Stimulated activated CD4-positive, alpha-beta T cell treated with anti-CD3 and anti-CD28 coated beads, Interleukin-1b, Interleukin-23, amount 100 ng/mL, for 24 hours (primary cell): Measurements from ENCODE around the gene ZSCAN9.

Source experiments
- DNase-seq, 4 experiments: peaks; one replicate each; pipeline ENCODE4 v3.0.0-alpha.2; 2020; ENCODE audit warnings: low read depth in 4 of 4, low spot score in 1 of 4

The ZSCAN9 gene

DNA sequence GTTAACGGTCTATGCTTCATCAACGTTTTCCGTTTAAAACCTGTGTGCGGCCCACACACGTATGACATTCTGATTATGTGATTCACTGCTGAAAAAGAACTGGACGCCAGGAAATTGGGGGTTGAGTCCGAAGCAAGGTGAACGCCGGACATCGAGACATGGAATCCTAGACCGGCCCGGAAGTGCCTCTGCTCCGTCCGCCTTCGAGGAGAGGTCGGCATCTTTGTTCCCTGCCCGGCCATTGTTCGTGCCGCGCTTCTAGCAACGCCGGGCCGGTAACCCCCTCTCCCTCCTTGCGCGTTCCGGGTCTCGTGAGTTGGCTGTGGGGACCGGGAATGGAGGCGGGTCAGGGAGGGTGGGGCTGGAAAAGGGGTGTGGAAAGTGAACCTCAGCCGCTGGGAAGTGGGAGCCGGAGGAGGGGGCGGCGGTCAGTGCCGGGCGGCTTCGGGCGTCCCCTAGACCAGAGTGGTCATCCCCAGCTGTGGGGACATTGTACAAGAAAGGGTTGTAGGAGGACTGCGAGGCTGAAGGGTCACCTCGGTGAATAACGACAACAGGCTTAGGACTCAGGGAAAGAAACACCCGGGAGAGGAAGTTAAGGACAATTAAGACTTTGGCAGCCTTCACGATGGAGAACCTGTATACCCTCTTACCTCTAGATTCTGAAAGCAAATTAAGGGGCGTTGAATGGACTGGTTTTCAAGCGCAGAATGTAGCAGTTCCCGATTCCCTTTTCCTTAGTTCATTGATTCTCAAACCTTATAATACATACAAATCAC, at the start of gene ZSCAN9:
Gene ZSCAN9 (plus strand): TSS at position 220 of the 779 bp plus-strand sequence. CDS start 1,810 bp downstream, outside the sequence.
- DNase-seq: peak in 2 of 4 experiments; percentile 9 to 20

DNA sequence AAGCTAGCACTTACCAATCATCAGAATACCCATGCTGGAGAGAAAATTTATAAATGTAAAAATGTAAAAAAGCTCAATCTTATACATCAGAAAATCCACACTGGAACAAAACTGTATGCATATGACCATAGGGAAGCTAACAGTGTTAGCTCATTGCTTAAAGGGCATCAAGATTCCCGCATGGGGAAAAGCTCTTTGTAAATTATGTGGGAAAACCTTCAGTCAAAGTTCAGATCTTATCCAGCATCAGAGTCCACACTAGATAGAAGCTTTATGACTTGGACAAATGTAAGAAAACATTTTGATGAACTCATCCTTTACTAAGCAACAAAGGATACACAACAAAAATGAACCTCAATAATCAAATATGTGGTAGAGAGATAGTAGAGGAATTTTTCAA, 48.7 kb upstream of the ZSCAN9 start:
- no peak for DNase-seq

DNA sequence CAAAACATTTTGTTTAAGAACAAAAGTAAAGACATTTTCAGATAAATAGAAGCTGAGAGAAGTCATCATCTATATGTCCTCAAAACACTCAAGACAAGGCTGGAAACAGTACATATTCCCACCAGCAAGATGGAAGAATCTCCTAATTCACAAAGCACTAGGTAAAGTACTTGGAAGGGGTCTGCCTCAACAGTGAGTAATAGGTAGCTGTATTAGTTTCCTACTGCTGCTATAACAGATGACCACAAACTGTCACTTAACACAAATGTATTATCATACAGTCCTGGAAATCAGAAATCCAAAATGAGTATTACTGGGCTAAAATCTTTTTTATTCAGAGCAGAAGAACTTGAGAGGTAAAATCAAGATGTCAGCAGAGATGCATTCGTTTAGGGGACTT, 42.8 kb upstream of the ZSCAN9 start:
- no peak for DNase-seq

DNA sequence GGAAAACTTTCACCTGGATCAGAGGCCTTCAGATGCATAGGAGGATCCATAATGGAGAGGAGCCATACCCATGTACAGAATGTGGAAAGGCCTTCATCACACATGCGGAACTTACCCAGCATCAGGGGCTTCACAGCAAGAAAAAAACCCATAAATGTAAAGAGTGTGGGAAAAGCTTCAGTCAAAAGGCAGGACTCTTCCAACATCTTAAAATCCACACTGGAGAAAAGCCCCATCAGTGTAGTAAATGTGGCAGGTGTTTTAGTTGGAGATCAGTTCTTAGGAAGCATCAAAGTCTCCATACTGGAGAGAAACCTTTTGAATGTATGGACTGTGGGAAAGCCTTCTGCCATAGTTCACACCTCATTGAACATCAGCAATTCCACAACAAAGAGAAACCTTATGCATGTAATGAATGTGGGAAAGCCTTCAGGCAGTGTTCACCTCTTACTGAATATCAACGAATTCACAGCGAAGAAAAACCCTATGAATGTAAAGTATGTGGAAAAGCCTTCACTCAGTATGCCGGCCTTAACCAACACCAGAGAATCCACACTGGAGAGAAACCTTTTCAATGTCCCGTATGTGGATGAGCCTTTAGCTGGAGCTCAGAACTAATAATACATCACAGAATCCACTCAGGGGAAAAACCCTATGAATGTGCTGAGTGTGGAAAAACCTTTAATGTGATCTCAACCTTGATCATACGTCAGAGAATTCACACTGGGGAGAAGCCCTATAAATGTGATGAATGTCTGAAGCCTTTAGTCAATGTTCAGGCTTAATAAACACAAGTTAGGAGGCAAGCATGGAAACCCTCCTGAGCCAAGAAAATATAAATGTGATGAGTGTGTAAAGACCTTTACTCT, 36.7 kb upstream of the ZSCAN9 start:
- DNase-seq: no peak

DNA sequence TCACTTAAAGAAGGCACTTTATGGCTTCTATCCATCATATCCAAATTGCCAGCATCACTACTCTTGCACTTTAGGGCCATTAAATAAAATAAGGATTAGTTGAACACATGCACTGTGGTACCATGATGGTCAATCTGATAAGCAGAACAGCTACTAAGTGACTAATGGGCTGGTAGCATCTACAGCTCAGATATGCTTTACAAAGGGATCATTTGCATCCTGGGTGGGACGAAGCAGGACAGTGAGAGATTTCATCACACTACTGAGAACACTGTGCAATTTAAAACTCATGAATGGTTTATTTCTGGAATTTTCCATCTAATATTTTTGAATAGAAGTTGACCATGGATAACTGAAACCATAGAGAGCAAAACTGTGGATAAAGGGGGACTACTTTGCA, 25.1 kb upstream of the ZSCAN9 start:
- DNase-seq: no peak

DNA sequence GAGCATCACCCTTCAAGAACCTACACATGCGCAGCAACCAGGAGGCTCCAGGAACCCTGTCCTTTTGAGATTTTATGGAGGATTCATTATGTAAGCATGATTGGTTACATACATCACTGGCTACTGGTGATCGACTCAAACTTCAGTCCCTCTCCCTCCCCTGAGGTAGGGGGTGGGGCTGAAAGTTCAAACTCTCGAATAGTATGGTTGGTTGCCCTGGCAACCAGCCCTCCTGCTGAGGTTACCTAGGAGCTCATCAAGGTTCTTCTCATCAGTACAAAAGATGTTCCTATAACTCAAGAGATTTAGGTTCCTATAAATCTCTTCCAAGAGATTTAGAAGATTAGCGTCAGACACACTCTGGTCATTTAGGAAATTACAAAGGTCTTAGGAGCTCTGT, 21.9 kb upstream of the ZSCAN9 start:
- no peak for DNase-seq

DNA sequence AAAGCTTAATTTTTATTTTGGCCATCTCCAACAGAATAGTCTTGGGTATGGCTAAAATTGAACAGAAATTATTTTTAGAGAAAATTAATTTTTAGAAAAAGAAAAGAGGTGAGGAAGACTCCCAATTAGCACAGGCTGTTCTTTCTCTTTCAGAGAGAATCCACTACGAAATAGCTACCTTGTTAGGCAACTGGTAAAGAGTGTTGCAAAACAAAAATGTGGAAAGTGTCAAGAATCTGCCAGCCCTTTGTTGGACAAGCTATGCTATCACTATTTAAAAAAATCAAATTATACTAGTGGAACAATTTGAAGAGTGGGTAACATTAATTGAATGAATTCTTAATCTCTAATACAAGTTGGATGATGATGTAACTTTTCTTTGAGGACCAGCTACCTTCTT, 19.2 kb upstream of the ZSCAN9 start:
- no peak for DNase-seq

DNA sequence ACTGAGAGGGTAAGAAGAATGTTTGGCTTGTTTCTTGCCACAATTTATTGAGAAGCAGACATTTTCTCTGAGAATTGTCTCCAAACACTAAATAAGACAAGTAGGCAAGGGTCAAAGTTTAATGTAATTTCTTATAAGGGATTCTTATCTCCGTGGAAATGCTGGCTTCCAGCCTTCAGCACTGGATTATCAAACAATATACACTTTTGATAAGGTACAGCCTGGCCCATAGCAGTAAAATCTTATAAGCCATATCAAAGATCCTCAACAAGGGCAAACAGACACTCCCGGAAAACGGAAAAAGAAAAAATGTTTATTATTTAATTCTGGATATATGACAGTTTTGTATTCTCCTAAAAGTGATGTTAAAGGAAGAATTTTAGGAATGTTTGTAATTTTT, 18.5 kb upstream of the ZSCAN9 start:
- no peak for DNase-seq

DNA sequence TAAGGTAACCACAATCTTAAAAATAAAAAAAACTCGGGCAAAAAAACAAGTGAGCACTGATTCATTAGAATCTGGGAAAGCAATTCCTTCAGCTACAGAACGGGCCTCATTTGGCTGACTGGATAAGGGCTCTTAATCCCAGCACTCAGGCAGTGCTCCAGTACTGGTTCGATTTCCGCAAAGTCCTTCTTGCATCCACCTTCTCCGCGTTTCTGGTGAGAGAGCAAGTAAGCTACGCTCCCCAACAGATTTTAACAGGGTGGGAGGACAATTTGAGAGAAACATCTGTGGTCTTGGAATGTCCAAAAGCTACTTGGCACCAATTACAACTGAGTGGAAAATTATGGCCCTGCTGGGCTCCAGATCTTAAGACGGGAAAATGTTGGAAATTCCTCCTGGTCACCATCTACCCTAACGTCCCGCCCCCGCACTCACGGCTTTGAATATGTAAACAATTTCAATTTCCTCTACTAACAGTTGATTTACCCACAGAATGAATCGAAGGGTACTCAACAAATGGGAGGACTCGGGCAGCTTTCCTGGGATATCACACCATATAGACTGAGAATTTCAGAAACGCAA, 18.1 kb upstream of the ZSCAN9 start:
- no peak for DNase-seq

DNA sequence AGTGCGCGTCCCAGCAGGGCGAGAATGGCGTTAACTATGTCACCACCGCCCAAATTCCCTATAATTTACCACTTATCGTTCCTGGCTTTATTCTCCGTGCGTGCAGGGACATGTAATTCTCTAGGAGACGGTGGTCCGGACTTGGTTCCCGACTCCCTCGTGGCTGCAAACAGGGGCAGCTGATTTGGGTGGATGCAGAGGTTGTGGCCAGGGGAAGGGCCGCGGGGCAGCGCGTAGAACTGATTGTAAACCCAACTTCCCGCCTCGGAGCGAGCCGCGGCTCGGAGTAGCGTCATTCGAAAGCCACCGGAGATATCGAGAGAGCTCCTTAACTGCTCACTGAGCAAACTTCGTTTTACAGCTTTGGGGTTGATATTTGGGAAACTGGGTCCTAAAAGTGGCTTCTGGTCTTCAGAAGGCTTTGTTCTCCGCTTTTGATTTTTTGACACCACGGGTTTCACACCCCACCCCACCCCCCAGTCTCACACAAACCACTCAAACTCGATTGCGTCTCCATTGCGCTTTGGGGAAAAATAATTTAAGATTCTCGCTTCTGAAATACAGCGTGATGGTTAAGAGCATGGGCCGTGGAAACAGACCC, 17.5 kb upstream of the ZSCAN9 start:
- no peak for DNase-seq

DNA sequence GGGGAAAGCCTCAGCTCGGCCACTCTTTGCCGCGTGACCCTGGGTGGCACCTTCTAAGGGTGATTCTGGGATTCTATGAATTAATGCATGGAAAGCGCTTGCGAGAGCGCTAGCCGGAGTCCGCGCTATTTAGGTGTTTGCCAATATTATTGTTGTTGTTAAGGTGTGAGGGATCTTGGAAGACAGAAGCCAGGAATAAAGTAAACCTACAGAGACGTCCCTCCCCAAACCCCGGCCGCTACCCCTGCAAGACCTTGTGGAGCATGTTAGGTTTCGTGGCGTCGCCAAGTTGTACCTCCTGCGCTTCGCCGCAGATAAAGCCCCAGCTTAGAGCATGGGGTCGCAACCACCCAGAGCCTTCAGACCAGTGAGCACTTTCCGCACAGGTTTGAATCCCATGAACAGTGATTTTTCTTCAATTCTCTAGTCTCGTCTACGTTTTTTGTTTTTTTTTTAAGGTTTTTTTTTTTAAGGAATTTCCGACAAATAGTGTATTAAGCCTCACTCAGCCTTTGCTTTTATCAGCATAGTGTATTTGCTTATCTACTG, 16.9 kb upstream of the ZSCAN9 start:
- no peak for DNase-seq

DNA sequence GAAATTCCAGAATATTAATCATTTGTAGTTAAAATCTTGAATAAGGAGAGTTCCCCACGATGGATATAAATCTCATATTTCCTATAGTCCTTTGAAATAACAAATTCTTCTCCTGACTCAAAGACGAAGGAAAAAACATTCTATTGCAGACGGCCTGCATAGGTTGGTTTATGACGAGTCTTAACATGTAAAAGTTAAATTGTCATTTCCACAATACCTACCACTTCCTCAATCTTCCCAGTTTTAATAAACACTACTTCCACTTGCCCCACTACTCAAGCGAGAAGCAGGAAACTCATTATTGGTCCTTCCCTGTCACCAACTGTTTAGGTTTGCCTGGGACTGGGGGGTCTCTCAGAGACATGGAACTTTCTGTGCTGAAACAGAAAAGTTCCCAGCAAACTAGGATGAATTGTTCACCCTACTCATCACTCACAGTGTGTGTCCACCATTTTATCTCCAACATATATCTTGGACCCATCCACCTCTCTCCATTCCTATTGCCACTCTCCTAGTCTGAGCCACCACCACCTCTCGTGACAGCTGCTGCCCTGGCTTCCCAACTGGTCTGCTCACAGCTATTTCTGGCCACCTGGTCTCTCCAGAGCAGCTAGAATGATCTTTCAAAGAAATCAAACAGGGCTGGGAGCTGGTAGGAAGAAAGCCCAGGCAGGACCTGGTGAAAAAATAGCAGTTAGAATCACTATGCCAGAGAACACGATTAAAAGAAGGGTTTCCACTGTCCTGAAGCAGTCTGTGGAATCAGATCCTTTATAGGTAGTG, 15.1 kb upstream of the ZSCAN9 start:
- DNase-seq: no peak

DNA sequence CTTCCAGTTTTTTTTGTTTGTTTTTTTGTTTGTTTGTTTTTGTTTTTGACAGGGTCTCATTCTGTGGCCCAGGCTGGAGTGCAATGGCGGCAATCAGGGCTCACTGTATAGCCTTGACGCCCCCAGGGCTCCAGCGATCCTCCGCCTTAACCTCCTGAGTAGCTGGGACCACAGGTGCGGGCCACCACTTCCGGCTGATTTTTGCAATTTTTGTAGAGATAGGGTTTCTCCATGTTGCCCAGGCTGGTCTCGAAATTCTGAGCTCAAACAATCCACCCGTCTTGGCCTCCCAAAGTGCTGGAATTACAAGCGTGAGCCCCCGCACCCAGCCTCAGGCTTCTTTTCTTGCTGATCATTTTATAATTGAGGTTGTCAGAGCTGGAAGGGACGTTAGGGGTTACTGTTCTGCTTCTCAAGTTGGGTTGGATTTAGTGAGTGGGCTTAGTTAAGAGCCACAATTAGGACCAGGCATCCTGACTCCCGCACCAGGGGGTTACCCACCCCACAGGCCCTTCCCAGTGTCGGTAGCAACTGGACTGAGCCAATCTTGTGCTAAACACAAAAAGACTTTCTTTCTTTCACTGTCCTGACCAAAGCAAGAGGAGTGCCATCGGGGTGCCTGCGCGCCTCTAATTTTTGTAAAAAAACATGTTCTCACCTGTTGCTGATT, 13.1 kb upstream of the ZSCAN9 start:
- no peak for DNase-seq

DNA sequence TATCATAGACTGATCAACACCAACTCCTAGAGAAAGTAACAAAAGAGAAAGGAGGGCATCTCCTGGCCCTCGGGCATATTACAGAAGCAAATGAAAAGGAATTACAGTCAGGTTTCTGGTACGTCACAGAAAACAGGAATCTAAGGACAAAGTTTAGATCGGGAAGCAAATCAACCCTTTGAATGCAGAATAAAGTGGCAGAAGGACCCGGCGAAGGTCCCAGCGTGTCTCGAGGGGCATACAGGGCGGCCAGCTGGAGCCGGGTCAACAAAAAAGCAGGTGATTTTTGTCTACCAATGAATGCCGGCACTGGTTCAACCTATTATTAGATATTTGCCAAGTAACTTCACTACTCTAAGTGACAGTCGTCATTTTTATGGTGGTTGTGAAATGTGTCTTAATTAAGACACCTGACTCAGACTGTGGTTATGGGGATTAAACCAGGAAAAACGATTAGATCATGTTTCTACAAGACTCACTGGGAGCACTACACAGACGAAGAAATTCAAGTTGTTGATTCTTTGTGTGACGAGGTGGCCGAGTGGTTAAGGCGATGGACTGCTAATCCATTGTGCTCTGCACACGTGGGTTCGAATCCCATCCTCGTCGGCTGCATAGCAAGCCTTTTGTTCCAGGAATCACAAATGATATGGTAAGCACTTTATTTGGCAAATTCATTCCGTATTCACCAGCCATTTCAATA, 12.4 kb upstream of the ZSCAN9 start:
- DNase-seq: peak in 3 of 4 experiments; percentile 52 to 59 (median 58)

DNA sequence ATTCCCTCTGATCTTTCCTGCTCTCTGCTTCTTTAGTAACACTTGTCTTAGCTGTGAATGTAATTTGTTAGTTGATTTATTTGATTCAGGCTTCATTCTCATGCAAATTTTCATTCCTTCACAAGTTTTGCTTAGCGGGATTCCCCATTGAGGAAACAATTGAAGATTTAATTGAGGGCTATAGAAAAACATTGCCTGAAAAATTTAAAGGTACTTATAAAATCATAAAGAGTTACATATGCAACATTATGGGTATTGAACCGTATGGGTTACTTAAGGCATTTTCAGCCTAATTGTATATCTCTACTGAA, 11.9 kb upstream of the ZSCAN9 start:
- no peak for DNase-seq

DNA sequence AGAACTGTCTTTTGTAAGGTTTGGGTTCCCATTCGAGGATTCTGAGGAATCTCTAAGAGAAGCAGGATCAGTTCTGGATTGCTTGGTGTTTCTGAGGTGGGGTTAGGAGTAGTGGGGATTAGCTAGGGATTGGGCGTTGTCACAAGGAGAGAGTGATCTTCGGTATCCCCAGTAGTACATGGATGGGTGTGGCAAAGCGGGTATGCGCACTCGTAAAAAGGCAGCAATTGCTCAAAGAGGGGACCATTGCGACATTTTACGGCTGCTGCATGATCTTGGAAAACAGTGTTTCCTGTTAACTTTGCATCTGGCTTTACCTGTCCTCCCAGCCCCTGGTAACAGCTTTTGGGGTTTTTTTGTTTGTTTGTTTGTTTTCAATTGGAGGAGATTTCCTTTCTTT, 9.7 kb upstream of the ZSCAN9 start:
- no peak for DNase-seq

DNA sequence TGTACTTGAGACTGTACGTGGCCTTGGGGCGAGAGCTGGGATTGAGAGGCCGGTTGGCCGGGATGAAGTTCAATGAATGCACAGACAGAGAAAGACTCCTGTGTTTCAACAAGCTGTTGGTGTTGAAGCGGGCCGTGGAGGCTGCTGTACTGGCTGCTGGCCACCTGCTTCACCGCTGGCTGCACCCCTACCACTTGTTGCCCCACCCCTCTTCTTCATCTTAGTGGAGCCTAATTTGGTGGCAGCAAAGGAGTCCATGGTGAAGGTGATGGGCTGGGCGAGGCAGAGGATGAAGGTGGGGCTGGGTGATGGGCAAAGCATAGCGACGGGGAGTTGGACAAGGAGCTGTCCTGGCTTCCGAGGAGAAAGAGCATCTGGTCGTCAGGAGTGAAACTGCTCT, 7.2 kb upstream of the ZSCAN9 start:
- no peak for DNase-seq

DNA sequence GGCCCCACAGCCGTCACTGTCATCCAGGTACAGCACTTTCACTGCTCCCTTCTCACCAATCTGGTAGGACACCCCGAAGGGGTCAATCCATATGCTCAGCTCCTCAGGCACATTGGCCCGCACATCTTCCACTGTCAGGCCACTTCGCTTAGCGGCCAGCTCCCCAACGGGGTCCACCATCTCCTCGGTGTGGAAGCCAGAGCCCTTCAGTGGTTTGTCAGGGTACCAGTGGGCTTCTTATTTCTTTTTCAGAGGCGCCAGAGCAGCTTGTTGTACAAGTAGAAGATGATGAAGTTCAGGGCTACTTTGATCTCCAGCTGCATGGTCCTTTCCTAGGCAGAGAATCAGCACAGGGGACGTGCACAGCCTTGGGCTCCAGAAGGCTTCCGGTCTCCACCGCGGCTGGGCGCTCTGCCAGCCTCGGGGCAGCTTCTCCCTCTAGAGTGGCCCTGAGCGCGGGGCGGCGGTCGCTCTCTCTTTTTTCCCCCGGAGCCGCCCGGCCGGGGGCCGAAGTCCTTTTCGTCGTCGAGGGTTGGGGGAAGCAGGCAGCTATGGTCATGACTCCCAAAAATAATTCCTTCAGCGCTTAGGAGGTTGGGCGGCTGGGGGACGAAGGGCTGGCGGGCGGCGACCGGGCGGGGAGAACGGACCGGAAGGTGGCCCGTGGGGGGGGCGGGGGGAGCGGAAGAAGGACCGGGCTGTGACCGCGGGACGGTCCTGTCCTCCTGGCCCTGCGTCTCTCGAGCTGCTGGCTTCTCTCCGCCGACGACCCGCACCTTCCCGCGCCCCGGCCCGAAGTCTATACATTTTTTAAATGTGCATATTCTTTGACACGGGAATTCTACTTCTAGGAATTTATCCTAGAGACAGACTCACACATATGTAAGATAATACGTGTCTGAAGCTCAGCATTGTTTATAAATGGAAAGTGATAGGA, 6.5 kb upstream of the ZSCAN9 start:
- DNase-seq: peak in 1 of 4 experiments; percentile 26
